ENCODE data around the gene GALR1. TPM values are rescaled to one million over a fixed set of nuclear protein-coding genes. Genes with fewer than 3 reads are reported as not detected.

The GALR1 gene
- total and polyA plus RNA-seq, 2 experiments from 2014 or later = 0.07 TPM; not detected in 1

GRCh38 chr18:77321823-77322805 is 72.5 kb downstream of the GALR1 start:
- 67% methylated on average over 23 of the region's 23 CpGs for WGBS (ENCODE audit: low lambda C conversion rate, missing lambda C conversion rate)

GRCh38 chr18:77323640-77324299 is 74.1 kb downstream of the GALR1 start:
- no peaks in the 10 kb centered on the region for H3K9me2 ChIP-seq (replicated peaks; ENCODE audit: insufficient read depth)
- no peaks in the 10 kb centered on the region for H3K4me1 ChIP-seq (ENCODE audit: insufficient read depth)
- no peak overlapping the region for H2AFZ ChIP-seq
- no peak overlapping the region for H3K4me2 ChIP-seq
- H3K4me3 ChIP-seq = no peak overlapping the region
- H3K79me2 ChIP-seq = no peaks in the 10 kb centered on the region
- 88% methylated on average over 12 of the region's 12 CpGs for WGBS (ENCODE audit: low lambda C conversion rate, missing lambda C conversion rate)
- H3K27ac ChIP-seq = peak overlapping the region; percentile 11
- TF ChIP-seq EZH2 (IDR thresholded peaks at IDR 0.05; ENCODE audit: borderline replicate concordance) = no peak
- TF ChIP-seq EZH2phosphoT487 (IDR thresholded peaks at IDR 0.05; ENCODE audit: low read depth, severe bottlenecking, unreplicated experiment) = no peak
- no peak for TF ChIP-seq CTCF (IDR thresholded peaks at IDR 0.05; ENCODE audit: poor library complexity)
- H3K9me3 ChIP-seq (ENCODE audit: low read depth) = no peaks in the 10 kb centered on the region
- H3K36me3 ChIP-seq (replicated peaks; ENCODE audit: insufficient read depth, low read depth) = no peaks in the 10 kb centered on the region
- no peaks in the 10 kb centered on the region for H4K20me1 ChIP-seq (ENCODE audit: insufficient read depth, poor library complexity, severe bottlenecking)
- no peak for DNase-seq (ENCODE audit: low spot score)
- no peaks in the 10 kb centered on the region for H3K27me3 ChIP-seq

More at GRCh38 chr18:77321823-77322805, 72.5 kb downstream of the GALR1 start:
- no peaks in the 10 kb centered on the region for H3K9me3 ChIP-seq (ENCODE audit: low read depth)
- H4K20me1 ChIP-seq (ENCODE audit: insufficient read depth, poor library complexity, severe bottlenecking) = no peaks in the 10 kb centered on the region
- no peaks in the 10 kb centered on the region for H3K27me3 ChIP-seq
- H3K9me2 ChIP-seq (replicated peaks; ENCODE audit: insufficient read depth) = no peaks in the 10 kb centered on the region
- TF ChIP-seq EZH2 (IDR thresholded peaks at IDR 0.05; ENCODE audit: borderline replicate concordance) = no peak
- no peak for TF ChIP-seq CTCF (IDR thresholded peaks at IDR 0.05; ENCODE audit: poor library complexity)
- no peaks in the 10 kb centered on the region for H3K36me3 ChIP-seq (replicated peaks; ENCODE audit: insufficient read depth, low read depth)
- peak; percentile 66 for DNase-seq (ENCODE audit: low spot score)
- no peaks in the 10 kb centered on the region for H3K79me2 ChIP-seq
- no peaks in the 10 kb centered on the region for H3K4me1 ChIP-seq (ENCODE audit: insufficient read depth)
- H3K4me3 ChIP-seq = no peak overlapping the region
- H2AFZ ChIP-seq = no peak overlapping the region
- H3K4me2 ChIP-seq = peak overlapping the region; percentile 69
- H3K27ac ChIP-seq = peak overlapping the region; percentile 48

Other genes starting within 250 kb of the GALR1 start
- gene MBP, start 117.1 kb upstream of the GALR1 start, total RNA-seq = 21.0 and 22.1 TPM in 2 replicates
- 21.0 and 21.6 TPM in 2 replicates for gene MBP, start 117.1 kb upstream of the GALR1 start, polyA plus RNA-seq

All from hepatocyte (in vitro differentiated cells).